ENCODE data around the gene BCAR1. TPM values are rescaled to one million over a fixed set of nuclear protein-coding genes. Genes with fewer than 3 reads are reported as not detected.

Gene BCAR1
- total RNA-seq, 1 donor, result 75.3 TPM

DNA sequence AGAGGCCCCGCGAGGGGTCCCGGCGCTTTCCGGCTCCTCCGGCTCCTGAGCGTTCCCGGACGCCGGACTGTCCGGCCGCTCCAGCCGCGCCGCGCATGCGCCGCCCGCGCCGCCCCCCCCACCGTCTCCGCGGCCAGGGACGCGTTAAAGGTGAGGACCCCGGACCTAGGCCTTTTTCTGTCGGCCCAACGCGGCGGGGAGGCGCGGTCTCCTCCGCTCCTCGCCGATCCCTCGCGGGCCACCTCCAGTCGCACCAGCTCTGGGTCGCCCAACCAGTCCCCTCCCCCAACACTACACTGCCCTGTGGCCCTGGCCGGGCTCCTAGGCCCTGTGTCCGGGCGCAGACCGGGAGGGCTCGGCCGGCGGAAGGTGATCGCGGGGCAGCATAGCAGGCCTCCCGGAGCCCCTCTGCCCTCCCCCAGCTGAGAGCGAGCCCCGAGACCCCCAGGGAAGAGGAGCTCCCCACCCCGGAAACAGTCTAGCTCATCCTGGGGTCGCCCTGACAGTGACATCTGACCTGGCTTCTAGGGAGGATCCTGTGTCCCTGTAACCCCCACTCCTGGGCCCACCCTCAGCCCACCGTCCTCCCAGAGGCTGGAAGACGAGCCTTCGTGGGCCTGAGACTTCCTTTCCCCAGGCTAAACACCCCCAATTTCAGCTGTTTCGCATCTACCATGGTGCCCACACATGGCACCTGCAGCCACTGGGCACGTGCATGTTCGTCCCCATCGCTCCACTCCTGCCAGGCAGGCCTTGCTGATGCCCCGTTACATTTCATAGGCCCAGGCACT, 14.7 kb upstream of the BCAR1 start:
- TF ChIP-seq, protein P1, sequence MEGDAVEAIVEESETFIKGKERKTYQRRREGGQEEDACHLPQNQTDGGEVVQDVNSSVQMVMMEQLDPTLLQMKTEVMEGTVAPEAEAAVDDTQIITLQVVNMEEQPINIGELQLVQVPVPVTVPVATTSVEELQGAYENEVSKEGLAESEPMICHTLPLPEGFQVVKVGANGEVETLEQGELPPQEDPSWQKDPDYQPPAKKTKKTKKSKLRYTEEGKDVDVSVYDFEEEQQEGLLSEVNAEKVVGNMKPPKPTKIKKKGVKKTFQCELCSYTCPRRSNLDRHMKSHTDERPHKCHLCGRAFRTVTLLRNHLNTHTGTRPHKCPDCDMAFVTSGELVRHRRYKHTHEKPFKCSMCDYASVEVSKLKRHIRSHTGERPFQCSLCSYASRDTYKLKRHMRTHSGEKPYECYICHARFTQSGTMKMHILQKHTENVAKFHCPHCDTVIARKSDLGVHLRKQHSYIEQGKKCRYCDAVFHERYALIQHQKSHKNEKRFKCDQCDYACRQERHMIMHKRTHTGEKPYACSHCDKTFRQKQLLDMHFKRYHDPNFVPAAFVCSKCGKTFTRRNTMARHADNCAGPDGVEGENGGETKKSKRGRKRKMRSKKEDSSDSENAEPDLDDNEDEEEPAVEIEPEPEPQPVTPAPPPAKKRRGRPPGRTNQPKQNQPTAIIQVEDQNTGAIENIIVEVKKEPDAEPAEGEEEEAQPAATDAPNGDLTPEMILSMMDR (IDR thresholded peaks at IDR 0.05; ENCODE audit: extremely low read depth, low read depth, low read length), result no peak
- H3K9me3 ChIP-seq (ENCODE audit: low read depth, low read length), result no peaks in the 10 kb centered on the region
- peak; percentile 100 for DNase-seq (ENCODE audit: insufficient read length, low spot score, missing footprints)
- peaks cover 53% of the 10 kb centered on the region for H3K79me2 ChIP-seq (ENCODE audit: insufficient read depth, low read length)
- H3K4me2 ChIP-seq (ENCODE audit: insufficient read depth, low read length), result peak overlapping the region; percentile 87
- peaks cover 40% of the 10 kb centered on the region for H3K4me1 ChIP-seq (ENCODE audit: insufficient read depth, low read length)
- peaks cover 5% of the 10 kb centered on the region for H3K36me3 ChIP-seq (ENCODE audit: insufficient read depth, low read length)
- H3K27ac ChIP-seq (ENCODE audit: low read depth, low read length), result peak overlapping the region; percentile 87
- peak overlapping the region; percentile 85 for H2AFZ ChIP-seq (ENCODE audit: low read length)
- no peaks in the 10 kb centered on the region for H3K27me3 ChIP-seq (ENCODE audit: insufficient read depth, low read length)
- peaks cover 38% of the 10 kb centered on the region for H4K20me1 ChIP-seq (ENCODE audit: insufficient read depth, low read length)
- peak overlapping the region; percentile 99 for H3K4me3 ChIP-seq (ENCODE audit: insufficient read depth, low read length)

GRCh38 chr16:75264999-75265910, 13.8 kb upstream of the BCAR1 start:
- peak; percentile 97 for DNase-seq (ENCODE audit: insufficient read length, low spot score, missing footprints)
- Histone ChIP-seq H3K27me3 (ENCODE audit: insufficient read depth, low read length) (no peaks in the 10 kb centered on the region), H3K36me3 (ENCODE audit: insufficient read depth, low read length) (peaks cover 8% of the 10 kb centered on the region), H3K9me3 (ENCODE audit: low read depth, low read length) (no peaks in the 10 kb centered on the region), H3K4me2 (ENCODE audit: insufficient read depth, low read length) (peak overlapping the region; percentile 89), H2AFZ (ENCODE audit: low read length) (peak overlapping the region; percentile 62), H3K4me1 (ENCODE audit: insufficient read depth, low read length) (peaks cover 40% of the 10 kb centered on the region), H3K4me3 (ENCODE audit: insufficient read depth, low read length) (peak overlapping the region; percentile 99), H3K27ac (ENCODE audit: low read depth, low read length) (peak overlapping the region; percentile 87), H4K20me1 (ENCODE audit: insufficient read depth, low read length) (peaks cover 46% of the 10 kb centered on the region), H3K79me2 (ENCODE audit: insufficient read depth, low read length) (peaks cover 62% of the 10 kb centered on the region)
- TF ChIP-seq, protein P1 (IDR thresholded peaks at IDR 0.05; ENCODE audit: extremely low read depth, low read depth, low read length), result no peak

DNA sequence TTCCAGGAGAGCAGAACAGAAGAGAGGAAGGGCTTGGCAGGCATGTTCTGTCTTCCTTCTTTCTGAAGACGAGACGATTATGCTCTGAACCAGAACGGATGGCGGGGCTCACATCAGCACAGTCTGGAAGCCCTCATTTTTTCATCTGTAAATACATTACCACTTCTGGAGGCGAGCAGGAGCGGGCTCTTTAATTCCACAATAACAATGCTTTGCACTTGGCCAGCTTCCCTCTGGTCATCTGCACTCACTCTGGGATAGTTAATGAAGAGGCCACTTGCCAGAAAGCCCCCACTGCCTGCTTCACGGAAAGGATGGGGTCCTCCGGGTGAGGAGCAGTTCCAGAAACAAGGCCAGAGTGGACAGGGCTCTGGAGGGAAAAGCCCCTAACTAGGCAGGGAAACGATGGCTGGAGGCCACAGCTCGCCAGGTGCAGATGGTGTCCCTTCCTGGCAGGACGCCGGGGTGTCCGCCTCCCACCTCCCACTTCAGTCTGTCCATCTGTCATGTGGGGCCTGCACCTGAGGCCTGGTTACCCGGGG, 13.1 kb upstream of the BCAR1 start:
- peaks cover 68% of the 10 kb centered on the region for H3K79me2 ChIP-seq (ENCODE audit: insufficient read depth, low read length)
- H3K4me3 ChIP-seq (ENCODE audit: insufficient read depth, low read length), result peak overlapping the region; percentile 99
- peaks cover 51% of the 10 kb centered on the region for H4K20me1 ChIP-seq (ENCODE audit: insufficient read depth, low read length)
- peak overlapping the region; percentile 89 for H3K4me2 ChIP-seq (ENCODE audit: insufficient read depth, low read length)
- no peak overlapping the region for H2AFZ ChIP-seq (ENCODE audit: low read length)
- H3K4me1 ChIP-seq (ENCODE audit: insufficient read depth, low read length), result peaks cover 40% of the 10 kb centered on the region
- no peaks in the 10 kb centered on the region for H3K27me3 ChIP-seq (ENCODE audit: insufficient read depth, low read length)
- TF ChIP-seq, protein P1 (IDR thresholded peaks at IDR 0.05; ENCODE audit: extremely low read depth, low read depth, low read length), result no peak
- no peaks in the 10 kb centered on the region for H3K9me3 ChIP-seq (ENCODE audit: low read depth, low read length)
- H3K27ac ChIP-seq (ENCODE audit: low read depth, low read length), result peak overlapping the region; percentile 87
- DNase-seq (ENCODE audit: insufficient read length, low spot score, missing footprints), result peak; percentile 92
- H3K36me3 ChIP-seq (ENCODE audit: insufficient read depth, low read length), result peaks cover 8% of the 10 kb centered on the region
